ENCODE results near the gene ADNP2.

- no peak for TF ChIP-seq POLR2A (IDR thresholded peaks at IDR 0.05; ENCODE audit: low read depth)
- TF ChIP-seq, protein P1, sequence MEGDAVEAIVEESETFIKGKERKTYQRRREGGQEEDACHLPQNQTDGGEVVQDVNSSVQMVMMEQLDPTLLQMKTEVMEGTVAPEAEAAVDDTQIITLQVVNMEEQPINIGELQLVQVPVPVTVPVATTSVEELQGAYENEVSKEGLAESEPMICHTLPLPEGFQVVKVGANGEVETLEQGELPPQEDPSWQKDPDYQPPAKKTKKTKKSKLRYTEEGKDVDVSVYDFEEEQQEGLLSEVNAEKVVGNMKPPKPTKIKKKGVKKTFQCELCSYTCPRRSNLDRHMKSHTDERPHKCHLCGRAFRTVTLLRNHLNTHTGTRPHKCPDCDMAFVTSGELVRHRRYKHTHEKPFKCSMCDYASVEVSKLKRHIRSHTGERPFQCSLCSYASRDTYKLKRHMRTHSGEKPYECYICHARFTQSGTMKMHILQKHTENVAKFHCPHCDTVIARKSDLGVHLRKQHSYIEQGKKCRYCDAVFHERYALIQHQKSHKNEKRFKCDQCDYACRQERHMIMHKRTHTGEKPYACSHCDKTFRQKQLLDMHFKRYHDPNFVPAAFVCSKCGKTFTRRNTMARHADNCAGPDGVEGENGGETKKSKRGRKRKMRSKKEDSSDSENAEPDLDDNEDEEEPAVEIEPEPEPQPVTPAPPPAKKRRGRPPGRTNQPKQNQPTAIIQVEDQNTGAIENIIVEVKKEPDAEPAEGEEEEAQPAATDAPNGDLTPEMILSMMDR (IDR thresholded peaks at IDR 0.05): no peak
Observed at GRCh38 chr18:80137976-80138375, 28.9 kb downstream of the ADNP2 start.

Measured in esophagus muscularis mucosa (tissue), 3 donors.